Glomerular visceral epithelial cell (primary cell): Measurements from ENCODE around the gene WNT4.

Source experiments
- DNase-seq: peaks from one replicate; pipeline ENCODE4 v3.0.0-alpha.2; 2016; ENCODE audit errors: extremely low spot score

The WNT4 gene

GRCh38 chr1:22111115-22111514 is 31.8 kb downstream of the WNT4 start:
- DNase-seq: no peak

- DNase-seq: no peak
These were observed 32.9 kb downstream of the WNT4 start for GRCh38 chr1:22110016-22110415.

GRCh38 chr1:22108339-22109105 is 34.4 kb downstream of the WNT4 start:
- no peak for DNase-seq

GRCh38 chr1:22107126-22107525 is 35.8 kb downstream of the WNT4 start:
- DNase-seq: peak; percentile 75

- peak; percentile 60 for DNase-seq
These were observed 37.2 kb downstream of the WNT4 start for GRCh38 chr1:22105611-22106207.

- DNase-seq: no peak
These were observed 37.9 kb downstream of the WNT4 start for GRCh38 chr1:22104865-22105437.

- no peak for DNase-seq
These were observed 38.8 kb downstream of the WNT4 start for GRCh38 chr1:22104094-22104493.

- DNase-seq: no peak
These were observed 40.2 kb downstream of the WNT4 start for GRCh38 chr1:22102746-22103145.

GRCh38 chr1:22101995-22102394 is 40.9 kb downstream of the WNT4 start:
- DNase-seq: no peak

- DNase-seq: no peak
These were observed 41.7 kb downstream of the WNT4 start for GRCh38 chr1:22101199-22101598.

GRCh38 chr1:22100168-22100567 is 42.7 kb downstream of the WNT4 start:
- DNase-seq: no peak

- DNase-seq: no peak
These were observed 44.1 kb downstream of the WNT4 start for GRCh38 chr1:22098752-22099151.

GRCh38 chr1:22096463-22096862 is 46.4 kb downstream of the WNT4 start:
- no peak for DNase-seq

- no peak for DNase-seq
These were observed 46.9 kb downstream of the WNT4 start for GRCh38 chr1:22096036-22096435.

GRCh38 chr1:22093513-22093912 is 49.4 kb downstream of the WNT4 start:
- no peak for DNase-seq

- peak; percentile 79 for DNase-seq
These were observed 50.7 kb downstream of the WNT4 start for GRCh38 chr1:22092026-22092768.

GRCh38 chr1:22090867-22091266 is 52.0 kb downstream of the WNT4 start:
- DNase-seq: no peak

- DNase-seq: no peak
These were observed 53.1 kb downstream of the WNT4 start for GRCh38 chr1:22089787-22090186.

GRCh38 chr1:22089134-22089571 is 53.7 kb downstream of the WNT4 start:
- no peak for DNase-seq

GRCh38 chr1:22088331-22088730 is 54.6 kb downstream of the WNT4 start:
- DNase-seq: no peak

GRCh38 chr1:22080191-22080590 is 62.7 kb downstream of the WNT4 start:
- no peak for DNase-seq

- DNase-seq: no peak
These were observed 64.8 kb downstream of the WNT4 start for GRCh38 chr1:22078133-22078532.
